Nephron progenitor cell (in vitro differentiated cells): ENCODE results near the gene ABHD1.
A peak's percentile ranks its signal among the peaks of the same experiment; 100 is the strongest.

ENCODE experiments used
- DNase-seq: peaks from one replicate; pipeline ENCODE4 v3.0.0; 2021
- H3K27ac Mint-ChIP-seq: 2 replicates; pipeline ENCODE4 v1.8.0; 2021; ENCODE audit warnings: mild to moderate bottlenecking, moderate library complexity, mixed read lengths
- H3K27me3 Mint-ChIP-seq: 2 replicates; pipeline ENCODE4 v1.8.0; 2021; ENCODE audit warnings: mild to moderate bottlenecking, low read depth, mixed read lengths; ENCODE audit not compliant: poor library complexity
- H3K36me3 Mint-ChIP-seq: 2 replicates; pipeline ENCODE4 v1.8.0; 2021; ENCODE audit warnings: low read depth, mixed read lengths
- H3K4me1 Mint-ChIP-seq: 2 replicates; pipeline ENCODE4 v1.8.0; 2021; ENCODE audit warnings: mixed read lengths
- H3K4me3 Mint-ChIP-seq: 2 replicates; pipeline ENCODE4 v1.8.0; 2021; ENCODE audit warnings: mild to moderate bottlenecking, moderate library complexity, mixed read lengths
- H3K9me3 Mint-ChIP-seq: 2 replicates; pipeline ENCODE4 v1.8.0; 2021; ENCODE audit warnings: mild to moderate bottlenecking, moderate library complexity, mixed read lengths
- TF ChIP-seq, protein P1 (sequence below): fragments of 200-600 bp; sonication (generic); IDR thresholded peaks from 2 replicates; pipeline ENCODE4 v1.5.0; 2021; ENCODE audit warnings: antibody characterized with exemption

The ABHD1 gene

DNA sequence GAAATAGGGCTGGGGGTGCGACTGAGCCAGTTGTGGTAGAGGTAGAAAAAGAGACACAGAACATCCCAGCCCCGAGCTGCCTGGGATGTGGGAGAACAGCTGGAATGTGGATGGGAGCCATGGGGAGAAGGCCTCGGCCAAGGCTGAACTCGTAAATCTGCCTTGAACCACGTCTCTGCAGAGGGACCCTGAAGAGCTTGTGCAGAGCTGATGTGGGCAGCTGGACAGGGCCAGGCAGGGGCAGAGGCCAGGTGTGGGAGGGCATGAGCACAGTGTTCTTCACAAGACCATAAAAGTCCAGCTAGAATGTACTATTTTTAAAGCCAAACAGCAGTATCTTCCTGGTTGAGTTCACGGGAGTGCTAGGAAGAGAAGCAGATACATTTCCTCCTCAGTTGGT is 30.9 kb downstream of the ABHD1 start:
- H3K27ac Mint-ChIP-seq: peak overlapping the region; percentile 88
- peaks cover 36% of the 10 kb centered on the region for H3K4me1 Mint-ChIP-seq
- H3K9me3 Mint-ChIP-seq: no peaks in the 10 kb centered on the region

GRCh38 chr2:27155069-27155520 is 31.5 kb downstream of the ABHD1 start:
- Mint-ChIP-seq H3K27me3 (peaks cover 9% of the 10 kb centered on the region), H3K27ac (peak overlapping the region; percentile 88), H3K4me1 (peaks cover 42% of the 10 kb centered on the region), H3K9me3 (no peaks in the 10 kb centered on the region), H3K36me3 (no peaks in the 10 kb centered on the region), H3K4me3 (no peak overlapping the region)
- DNase-seq: no peak
- TF ChIP-seq, protein P1, sequence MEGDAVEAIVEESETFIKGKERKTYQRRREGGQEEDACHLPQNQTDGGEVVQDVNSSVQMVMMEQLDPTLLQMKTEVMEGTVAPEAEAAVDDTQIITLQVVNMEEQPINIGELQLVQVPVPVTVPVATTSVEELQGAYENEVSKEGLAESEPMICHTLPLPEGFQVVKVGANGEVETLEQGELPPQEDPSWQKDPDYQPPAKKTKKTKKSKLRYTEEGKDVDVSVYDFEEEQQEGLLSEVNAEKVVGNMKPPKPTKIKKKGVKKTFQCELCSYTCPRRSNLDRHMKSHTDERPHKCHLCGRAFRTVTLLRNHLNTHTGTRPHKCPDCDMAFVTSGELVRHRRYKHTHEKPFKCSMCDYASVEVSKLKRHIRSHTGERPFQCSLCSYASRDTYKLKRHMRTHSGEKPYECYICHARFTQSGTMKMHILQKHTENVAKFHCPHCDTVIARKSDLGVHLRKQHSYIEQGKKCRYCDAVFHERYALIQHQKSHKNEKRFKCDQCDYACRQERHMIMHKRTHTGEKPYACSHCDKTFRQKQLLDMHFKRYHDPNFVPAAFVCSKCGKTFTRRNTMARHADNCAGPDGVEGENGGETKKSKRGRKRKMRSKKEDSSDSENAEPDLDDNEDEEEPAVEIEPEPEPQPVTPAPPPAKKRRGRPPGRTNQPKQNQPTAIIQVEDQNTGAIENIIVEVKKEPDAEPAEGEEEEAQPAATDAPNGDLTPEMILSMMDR: no peak

More for the DNA sequence above, 30.9 kb downstream of the ABHD1 start:
- H3K36me3 Mint-ChIP-seq: no peaks in the 10 kb centered on the region
- TF ChIP-seq, protein P1: no peak
- peaks cover 12% of the 10 kb centered on the region for H3K27me3 Mint-ChIP-seq
- H3K4me3 Mint-ChIP-seq: no peak overlapping the region
- DNase-seq: peak; percentile 37

GRCh38 chr2:27158468-27158867 is 34.9 kb downstream of the ABHD1 start:
- no peaks in the 10 kb centered on the region for H3K36me3 Mint-ChIP-seq
- no peak for DNase-seq
- no peaks in the 10 kb centered on the region for H3K9me3 Mint-ChIP-seq
- H3K4me1 Mint-ChIP-seq: peaks cover 37% of the 10 kb centered on the region
- H3K27me3 Mint-ChIP-seq: peaks cover 3% of the 10 kb centered on the region
- no peak overlapping the region for H3K4me3 Mint-ChIP-seq
- H3K27ac Mint-ChIP-seq: no peak overlapping the region
- TF ChIP-seq, protein P1: no peak

DNA sequence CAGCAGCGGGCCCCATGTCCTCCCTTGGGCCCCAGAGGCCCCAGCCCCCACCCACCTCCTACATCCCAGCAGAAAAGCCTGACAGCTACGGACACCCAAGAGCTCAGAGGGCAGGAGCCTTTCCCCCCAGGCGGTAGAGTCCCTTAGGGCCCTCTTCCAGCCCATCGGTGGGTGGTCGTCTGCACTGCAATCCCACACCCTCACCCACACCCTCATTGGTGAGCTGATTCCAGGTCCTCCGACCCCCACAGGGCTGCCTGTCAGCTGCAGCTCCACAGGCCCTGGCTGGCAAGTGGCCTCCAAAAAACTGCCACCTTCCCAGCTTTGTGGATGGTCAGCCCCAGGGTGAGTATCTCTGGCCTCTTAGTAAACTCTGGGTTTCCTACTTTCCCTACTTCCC is 35.7 kb downstream of the ABHD1 start:
- no peak for DNase-seq
- Mint-ChIP-seq H3K27me3 (peaks cover 3% of the 10 kb centered on the region), H3K27ac (peak overlapping the region; percentile 25), H3K4me3 (no peak overlapping the region), H3K36me3 (no peaks in the 10 kb centered on the region), H3K4me1 (peaks cover 29% of the 10 kb centered on the region), H3K9me3 (no peaks in the 10 kb centered on the region)
- TF ChIP-seq, protein P1: no peak

GRCh38 chr2:27160191-27160590 is 36.6 kb downstream of the ABHD1 start:
- Mint-ChIP-seq H3K27ac (no peak overlapping the region), H3K4me3 (no peak overlapping the region)

More at GRCh38 chr2:27160191-27160590, 36.6 kb downstream of the ABHD1 start:
- Mint-ChIP-seq H3K36me3 (no peaks in the 10 kb centered on the region), H3K9me3 (no peaks in the 10 kb centered on the region), H3K27me3 (peaks cover 2% of the 10 kb centered on the region), H3K4me1 (peaks cover 20% of the 10 kb centered on the region)
- TF ChIP-seq, protein P1: no peak
- DNase-seq: no peak
